Anterior cingulate cortex (tissue), 58 donors: ENCODE data around the gene ULBP1.
"Not testable (repeated sequence)": the region's sequence is repeated elsewhere in the genome, so short reads cannot be mapped to it uniquely, and the experiment has no call there.

Experiments used
- DNase-seq, 58 donors: peaks; one replicate each; lab custom pipeline; 2025; lab: John Stamatoyannopoulos, UW

Gene ULBP1

GRCh38 chr6:150002710-150003109 is 39.0 kb downstream of the ULBP1 start:
- no peak for DNase-seq

GRCh38 chr6:150003599-150003998 is 39.9 kb downstream of the ULBP1 start:
- not testable (repeated sequence) for DNase-seq

- no peak for DNase-seq
Measured at GRCh38 chr6:150004101-150004782, 40.5 kb downstream of the ULBP1 start.

- peak in 56 of 58 donors; percentile 3 to 90 (median 64) for DNase-seq
Measured at GRCh38 chr6:150004783-150005717, 41.3 kb downstream of the ULBP1 start.

- DNase-seq: no peak
Measured at GRCh38 chr6:150005761-150006651, 42.3 kb downstream of the ULBP1 start.

GRCh38 chr6:150006961-150007464 is 43.3 kb downstream of the ULBP1 start:
- peak in 1 of 58 donors; percentile 7 for DNase-seq

- DNase-seq: no peak
Measured at GRCh38 chr6:150008588-150008987, 44.8 kb downstream of the ULBP1 start.

GRCh38 chr6:150012846-150013784 is 49.4 kb downstream of the ULBP1 start:
- not testable (repeated sequence) for DNase-seq

- not testable (repeated sequence) for DNase-seq
Measured at GRCh38 chr6:150013785-150014622, 50.3 kb downstream of the ULBP1 start.

- DNase-seq: not testable (repeated sequence)
Measured at GRCh38 chr6:150014623-150015280, 51.0 kb downstream of the ULBP1 start.

GRCh38 chr6:150015281-150016001 is 51.7 kb downstream of the ULBP1 start:
- not testable (repeated sequence) for DNase-seq

GRCh38 chr6:150016324-150017185 is 52.8 kb downstream of the ULBP1 start:
- DNase-seq: peak in 48 of 58 donors; percentile 8 to 85 (median 50)

- not testable (repeated sequence) for DNase-seq
Measured at GRCh38 chr6:150017186-150017521, 53.4 kb downstream of the ULBP1 start.

GRCh38 chr6:150018846-150019580 is 55.3 kb downstream of the ULBP1 start:
- no peak for DNase-seq

GRCh38 chr6:150021870-150022269 is 58.1 kb downstream of the ULBP1 start:
- not testable (repeated sequence) for DNase-seq
